ENCODE data around the gene ZDHHC8.

DNA sequence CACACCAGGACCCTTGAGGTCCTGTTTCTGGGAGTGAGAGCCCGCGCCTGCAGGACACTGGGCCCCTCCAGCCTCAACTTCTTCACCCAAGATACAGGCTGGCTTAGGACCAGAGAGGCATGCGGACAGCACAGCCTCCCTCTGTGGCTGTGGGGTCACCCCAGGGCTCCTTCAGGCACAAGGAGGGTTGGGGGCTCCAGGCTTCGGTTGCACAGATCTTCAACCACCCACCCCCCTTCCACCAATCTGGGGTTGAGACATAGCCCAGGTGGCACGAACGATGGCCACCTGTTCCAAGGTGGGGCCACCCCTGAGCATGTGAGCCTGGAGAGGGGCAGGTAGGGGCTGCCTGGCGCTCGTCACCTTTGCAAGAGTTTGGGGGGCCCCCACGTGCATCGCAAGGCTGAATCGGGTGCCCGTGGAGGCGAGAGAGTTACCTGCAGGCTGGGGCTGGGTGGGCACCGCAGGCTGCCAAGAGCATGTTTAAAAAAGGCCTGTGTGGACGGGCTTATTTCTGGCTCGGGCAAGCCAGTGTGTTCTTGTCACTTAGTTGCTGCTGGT is 1.2 kb downstream of the ZDHHC8 start:
- TF ChIP-seq CTCF (IDR thresholded peaks at IDR 0.05) (no peak), POLR2A (IDR thresholded peaks at IDR 0.05) (no peak)

Data from vagina (tissue), 2 donors.